Measurements from ENCODE around the gene GLDN. TPM values are rescaled to one million over a fixed set of nuclear protein-coding genes. Genes with fewer than 3 reads are reported as not detected.

The GLDN gene
- total RNA-seq, 4 donors from 2014 or later = 68.6 to 85.4 (median 79.3) TPM

GRCh38 chr15:51398626-51399025 lies 57.2 kb downstream of the GLDN start:
- H3K9me3 ChIP-seq = no peaks in the 10 kb centered on the region
- WGBS, 2 donors = 50 to 58% methylated on average over 7 to 9 of the region's 9 CpGs
- H3K4me3 ChIP-seq = no peak overlapping the region
- peaks cover 0 to 4% (median 0%) of the 10 kb centered on the region in 4 donors for H3K4me1 ChIP-seq
- peaks cover 0 to 7% (median 0%) of the 10 kb centered on the region in 3 donors for H3K36me3 ChIP-seq
- H3K27ac ChIP-seq = no peak overlapping the region
- TF ChIP-seq EP300 (IDR thresholded peaks at IDR 0.05) = no peak
- TF ChIP-seq CTCF (IDR thresholded peaks at IDR 0.05) = no peak
- no peak for TF ChIP-seq POLR2A (IDR thresholded peaks at IDR 0.05)
- no peaks in the 10 kb centered on the region for H3K27me3 ChIP-seq
- no peak for DNase-seq (ENCODE audit: low spot score in 2 of 2)

- WGBS, 2 donors = 80 to 90% methylated on average over 7 of the region's 7 CpGs
- no peak for DNase-seq (ENCODE audit: low spot score in 2 of 2)
- H3K27ac ChIP-seq = no peak overlapping the region
- H3K9me3 ChIP-seq = no peaks in the 10 kb centered on the region
- peaks cover 0 to 7% (median 0%) of the 10 kb centered on the region in 3 donors for H3K36me3 ChIP-seq
- H3K4me1 ChIP-seq = peaks cover 0 to 4% (median 0%) of the 10 kb centered on the region in 4 donors
- no peak overlapping the region for H3K4me3 ChIP-seq
- no peak for TF ChIP-seq POLR2A (IDR thresholded peaks at IDR 0.05)
- TF ChIP-seq CTCF (IDR thresholded peaks at IDR 0.05) = no peak
- no peak for TF ChIP-seq EP300 (IDR thresholded peaks at IDR 0.05)
- no peaks in the 10 kb centered on the region for H3K27me3 ChIP-seq
Measured at GRCh38 chr15:51401051-51401780, 59.8 kb downstream of the GLDN start.

GRCh38 chr15:51401872-51402517 lies 60.5 kb downstream of the GLDN start:
- Histone ChIP-seq H3K27me3 (no peaks in the 10 kb centered on the region), H3K4me1 (peaks cover 0 to 4% (median 0%) of the 10 kb centered on the region in 4 donors), H3K27ac (no peak overlapping the region), H3K9me3 (no peaks in the 10 kb centered on the region), H3K36me3 (peaks cover 0 to 7% (median 0%) of the 10 kb centered on the region in 3 donors), H3K4me3 (no peak overlapping the region)
- peak in 1 of 2 donors; percentile 33 for DNase-seq (ENCODE audit: low spot score in 2 of 2)
- TF ChIP-seq CTCF (IDR thresholded peaks at IDR 0.05) (peak; percentile 14 to 53 (median 47)), POLR2A (IDR thresholded peaks at IDR 0.05) (no peak)
- WGBS, 2 donors = 48 to 54% methylated on average over 10 to 12 of the region's 12 CpGs

GRCh38 chr15:51403072-51403878 lies 61.8 kb downstream of the GLDN start:
- H3K27me3 ChIP-seq = no peaks in the 10 kb centered on the region
- H3K4me1 ChIP-seq = peaks cover 0 to 4% (median 0%) of the 10 kb centered on the region in 4 donors
- H3K36me3 ChIP-seq = peaks cover 0 to 7% (median 0%) of the 10 kb centered on the region in 3 donors
- TF ChIP-seq CTCF (IDR thresholded peaks at IDR 0.05) = peak; percentile 30 to 53 (median 43)
- TF ChIP-seq POLR2A (IDR thresholded peaks at IDR 0.05) = no peak
- no peak overlapping the region for H3K27ac ChIP-seq
- no peak for DNase-seq (ENCODE audit: low spot score in 2 of 2)
- WGBS, 2 donors = 61 to 63% methylated on average over 8 of the region's 8 CpGs
- H3K9me3 ChIP-seq = no peaks in the 10 kb centered on the region
- H3K4me3 ChIP-seq = no peak overlapping the region

Data from tibial nerve (tissue), 4 donors.